Suppressor macrophage treated with lipopolysaccharide for 1 hour (primary cell): ENCODE results near the gene ACOXL.
A peak's percentile ranks its signal among the peaks of the same experiment; 100 is the strongest.

Source experiments
- DNase-seq, 3 donors: peaks; one replicate each; pipeline ENCODE4 v3.0.0-alpha.2; 2020 to 2022

Gene ACOXL

GRCh38 chr2:111143843-111144198 is 411.4 kb downstream of the ACOXL start:
- DNase-seq, result no peak

- no peak for DNase-seq
Measured at GRCh38 chr2:111145103-111145760, 412.9 kb downstream of the ACOXL start.

- no peak for DNase-seq
Measured at GRCh38 chr2:111145951-111146350, 413.6 kb downstream of the ACOXL start.

GRCh38 chr2:111148225-111148873 is 416.0 kb downstream of the ACOXL start:
- DNase-seq, result no peak

- no peak for DNase-seq
Measured at GRCh38 chr2:111148925-111149324, 416.6 kb downstream of the ACOXL start.

GRCh38 chr2:111149882-111150455 is 417.6 kb downstream of the ACOXL start:
- DNase-seq, result no peak

GRCh38 chr2:111154758-111155157 is 422.4 kb downstream of the ACOXL start:
- no peak for DNase-seq

- no peak for DNase-seq
Measured at GRCh38 chr2:111155610-111156009, 423.2 kb downstream of the ACOXL start.

GRCh38 chr2:111156529-111156928 is 424.2 kb downstream of the ACOXL start:
- no peak for DNase-seq

- DNase-seq, result no peak
Measured at GRCh38 chr2:111157071-111157661, 424.8 kb downstream of the ACOXL start.

- DNase-seq, result no peak
Measured at GRCh38 chr2:111157798-111158197, 425.4 kb downstream of the ACOXL start.

GRCh38 chr2:111159641-111160040 is 427.3 kb downstream of the ACOXL start:
- DNase-seq, result no peak

- no peak for DNase-seq
Measured at GRCh38 chr2:111160758-111161157, 428.4 kb downstream of the ACOXL start.

- DNase-seq, result no peak
Measured at GRCh38 chr2:111161971-111162370, 429.6 kb downstream of the ACOXL start.

GRCh38 chr2:111162718-111163331 is 430.5 kb downstream of the ACOXL start:
- DNase-seq, result peak; percentile 61 to 65 (median 62)

- no peak for DNase-seq
Measured at GRCh38 chr2:111164078-111164477, 431.7 kb downstream of the ACOXL start.

GRCh38 chr2:111165084-111165483 is 432.7 kb downstream of the ACOXL start:
- DNase-seq, result no peak

GRCh38 chr2:111166115-111166514 is 433.7 kb downstream of the ACOXL start:
- no peak for DNase-seq

- no peak for DNase-seq
Measured at GRCh38 chr2:111167076-111167862, 434.9 kb downstream of the ACOXL start.

- no peak for DNase-seq
Measured at GRCh38 chr2:111167863-111168162, 435.4 kb downstream of the ACOXL start.
